K562 (cell line): ENCODE results near the gene MORF4L1. TPM values are rescaled to one million over a fixed set of nuclear protein-coding genes. Genes with fewer than 3 reads are reported as not detected.

ENCODE experiments used
- ATAC-seq: fragments of 200-7000 bp; cut with Tn5 transposase; 3 replicates; pipeline ENCODE4 v1.9.1; 2020; ENCODE audit warnings: moderate library complexity
- BruUV-seq: library from RNA; stranded (reverse); fragments of 400-500 nt; replicated peaks from 2 replicates; lab custom pipeline; 2021; lab: Mats Ljungman, UMichigan
- CTCF ChIA-PET: fragments of 300-600 bp; formaldehyde crosslinking; extraction: SDS; loops from one replicate; lab custom pipeline; 2021; ENCODE audit warnings: low intra/inter-chr PET ratio; lab: Yijun Ruan, JAX
- POLR2A ChIA-PET: fragments of 300-600, 350-650 bp; sonication (Branson Sonifier 250); formaldehyde crosslinking; extraction: SDS; loops from one replicate; lab custom pipeline; 2021; ENCODE audit warnings: antibody characterized with exemption, inconsistent platforms; lab: Yijun Ruan, JAX
- DNase-seq, 4 experiments: peaks; one replicate each; pipeline versions ENCODE4 v3.0.0 to v3.0.0-alpha.2; 2011 to 2018; ENCODE audit warnings: low spot score in 3 of 4, mixed read lengths in 3 of 4; ENCODE audit errors: extremely low read depth in 1 of 4
- FAIRE-seq: peaks from 2 replicates; lab custom pipeline; 2011; peaks lifted over from hg19 to GRCh38; lab: Jason Lieb, UNC
- H2AFZ ChIP-seq: 2 replicates; pipeline ENCODE4 v1.6.0; 2011; ENCODE audit warnings: low read depth, low read length, control low read depth, inconsistent platforms
- H3K27ac ChIP-seq: fragments of 200-600 bp; 3 replicates; pipeline ENCODE4 v1.8.0; 2011; ENCODE audit warnings: low read depth, mild to moderate bottlenecking, control low read depth, inconsistent platforms, low read length, moderate library complexity, mixed read lengths; ENCODE audit errors: extremely low read depth
- H3K27me3 ChIP-seq, 2 experiments: fragments of 300-600 bp in 1 of 2; 2 replicates in 1 of 2; 3 replicates in 1 of 2; pipeline versions ENCODE4 v1.6.0 to v1.8.0; 2011; ENCODE audit warnings: inconsistent platforms in 2 of 2, low read length in 2 of 2, mild to moderate bottlenecking in 1 of 2, mixed read lengths in 1 of 2, moderate library complexity in 1 of 2; ENCODE audit not compliant: control insufficient read depth in 2 of 2, insufficient read depth in 2 of 2
- H3K36me3 ChIP-seq: fragments of 300-600 bp; 3 replicates; pipeline ENCODE4 v1.8.0; 2011; ENCODE audit warnings: mild to moderate bottlenecking, low read length, inconsistent platforms; ENCODE audit not compliant: control insufficient read depth, insufficient read depth
- H3K4me1 ChIP-seq, 2 experiments: fragments of 200-600 bp in 1 of 2; replicated peaks in 1 of 2; 2 replicates in 1 of 2; 3 replicates in 1 of 2; pipeline versions ENCODE4 v1.5.1 to v1.8.0; 2011; ENCODE audit warnings: inconsistent platforms in 2 of 2, low read length in 2 of 2, mild to moderate bottlenecking in 1 of 2, mixed read lengths in 1 of 2, moderate library complexity in 1 of 2; ENCODE audit not compliant: control insufficient read depth in 2 of 2, insufficient read depth in 2 of 2
- H3K4me2 ChIP-seq: 2 replicates; pipeline ENCODE4 v1.6.1; 2011; ENCODE audit warnings: low read length, control low read depth, inconsistent platforms, mixed read lengths; ENCODE audit not compliant: insufficient read depth
- H3K4me3 ChIP-seq: fragments of 200-600 bp; sonication (generic), shearing (Covaris generic); 2 replicates; pipeline ENCODE4 v1.5.1; 2016; ENCODE audit warnings: control low read depth, inconsistent platforms
- H3K79me2 ChIP-seq: fragments of 200-600 bp; 3 replicates; pipeline ENCODE4 v1.8.0; 2011; ENCODE audit warnings: low read length, inconsistent platforms; ENCODE audit not compliant: control insufficient read depth, insufficient read depth
- H3K9ac ChIP-seq, 2 experiments: 2 replicates each; pipeline versions ENCODE4 v1.6.0 to v1.6.1; 2011; ENCODE audit warnings: low read depth in 2 of 2, low read length in 2 of 2, control low read depth in 1 of 2, inconsistent platforms in 1 of 2, mild to moderate bottlenecking in 1 of 2, mixed read lengths in 1 of 2; ENCODE audit not compliant: insufficient read depth in 1 of 2
- H3K9me1 ChIP-seq: one replicate; pipeline ENCODE4 v1.6.0; 2011; ENCODE audit warnings: inconsistent platforms, mild to moderate bottlenecking, low read length, moderate library complexity; ENCODE audit not compliant: control insufficient read depth, insufficient read depth
- H3K9me3 ChIP-seq: replicated peaks from 2 replicates; pipeline ENCODE4 v1.5.1; 2011; ENCODE audit warnings: low read depth, low read length, inconsistent platforms; ENCODE audit not compliant: control insufficient read depth, insufficient read depth
- H4K20me1 ChIP-seq: replicated peaks from 2 replicates; pipeline ENCODE4 v1.6.1; 2011; ENCODE audit warnings: low read length, inconsistent platforms, mixed read lengths; ENCODE audit not compliant: control insufficient read depth, insufficient read depth
- DMBX1 ChIP-seq: fragments of 250-450 bp; sonication (Bioruptor Pico); IDR thresholded peaks from 2 replicates; pipeline ENCODE4 v1.8.0; 2022; ENCODE audit warnings: inconsistent platforms, mild to moderate bottlenecking, moderate library complexity, borderline replicate concordance
- HDAC1 ChIP-seq, 2 experiments: fragments of 450-650 bp; IDR thresholded peaks; 2 replicates each; pipeline ENCODE4 v1.6.1; 2016 to 2017; ENCODE audit warnings: inconsistent platforms in 1 of 2, mild to moderate bottlenecking in 1 of 2, moderate library complexity in 1 of 2
- POLR2A ChIP-seq: fragments of 450-650 bp; conservative IDR thresholded peaks from 2 replicates; pipeline ENCODE4 v1.6.1; 2016
- SRSF7 ChIP-seq: fragments of 200-400 bp; formaldehyde crosslinking; optimal IDR thresholded peaks from 2 replicates; pipeline ENCODE3; 2017; ENCODE audit warnings: mild to moderate bottlenecking, low read depth, low read length
- YBX1 ChIP-seq: fragments of 450-650 bp; IDR thresholded peaks from 2 replicates; pipeline ENCODE4 v1.7.1; 2016; ENCODE audit warnings: mild to moderate bottlenecking
- ZNF316 ChIP-seq: fragments of 450-650 bp; IDR thresholded peaks from 2 replicates; pipeline ENCODE4 v1.6.1; 2016
- ZNF79 ChIP-seq: fragments of 250-450 bp; sonication (Bioruptor Pico); IDR thresholded peaks from 2 replicates; pipeline ENCODE4 v1.4.0; 2020; ENCODE audit warnings: low read depth, mild to moderate bottlenecking, moderate library complexity
- WGBS: fragments of 100-300 bp; shearing (Covaris generic); methylation state at CpG from one replicate; pipeline ENCODE4 v1.1.6; 2016; ENCODE audit warnings: low coverage, mixed read lengths; ENCODE audit not compliant: insufficient coverage; ENCODE audit errors: missing lambda C conversion rate; 5-methylcytosine and 5-hydroxymethylcytosine counted together
- in situ Hi-C: fragments of 300-500 bp; cut with MboI; formaldehyde crosslinking; loops from 4 replicates; pipeline ENCODE4 v1.15.0; 2018; ENCODE audit warnings: inconsistent platforms, mixed read lengths
- intact Hi-C: fragments of 100-400 bp; cut with micrococcal nuclease; formaldehyde crosslinking; loops from 2 replicates; pipeline ENCODE4 v1.14.2; 2022
- polyA plus RNA-seq, 8 experiments: library from polyadenylated mRNA; depleted of rRNA in 4 of 8; stranded (reverse) in 5 of 8; unstranded in 3 of 8; fragments of >200 nt; fragmentation: Nextera tagmentation in 2 of 8; fragmentation: Illumina TruSeq in 1 of 8; extraction: Ambion mirVana in 2 of 8; extraction: Trizol in 1 of 8; gene quantifications; 2 replicates each; pipeline versions ENCODE4 v1.2.1 to v1.2.3, GENCODE V29; 2011 to 2014; ENCODE audit warnings: inconsistent platforms in 1 of 8, missing spikeins in 1 of 8
- total RNA-seq, 7 experiments: library from RNA; depleted of rRNA in 6 of 7; stranded (reverse); fragments of >200 nt in 6 of 7; fragmentation: Illumina TruSeq in 2 of 7; extraction: Trizol in 2 of 7; gene quantifications; 2 replicates each; pipeline versions ENCODE4 v1.2.1 to v1.2.3, GENCODE V29; 2011 to 2021; ENCODE audit warnings: low replicate concordance in 1 of 7
- TF ChIP-seq, protein P1 (sequence below): sonication (generic); formaldehyde crosslinking; IDR thresholded peaks from 2 replicates; pipeline ENCODE4 v1.4.0; 2020; ENCODE audit warnings: mild to moderate bottlenecking, missing genetic modification reagents

The MORF4L1 gene
- total and polyA plus RNA-seq, 9 of the 15 experiments (the other 6 are each of a cell fraction or from before 2014, with no cell fraction given) = 127 to 615 (median 281) TPM

DNA sequence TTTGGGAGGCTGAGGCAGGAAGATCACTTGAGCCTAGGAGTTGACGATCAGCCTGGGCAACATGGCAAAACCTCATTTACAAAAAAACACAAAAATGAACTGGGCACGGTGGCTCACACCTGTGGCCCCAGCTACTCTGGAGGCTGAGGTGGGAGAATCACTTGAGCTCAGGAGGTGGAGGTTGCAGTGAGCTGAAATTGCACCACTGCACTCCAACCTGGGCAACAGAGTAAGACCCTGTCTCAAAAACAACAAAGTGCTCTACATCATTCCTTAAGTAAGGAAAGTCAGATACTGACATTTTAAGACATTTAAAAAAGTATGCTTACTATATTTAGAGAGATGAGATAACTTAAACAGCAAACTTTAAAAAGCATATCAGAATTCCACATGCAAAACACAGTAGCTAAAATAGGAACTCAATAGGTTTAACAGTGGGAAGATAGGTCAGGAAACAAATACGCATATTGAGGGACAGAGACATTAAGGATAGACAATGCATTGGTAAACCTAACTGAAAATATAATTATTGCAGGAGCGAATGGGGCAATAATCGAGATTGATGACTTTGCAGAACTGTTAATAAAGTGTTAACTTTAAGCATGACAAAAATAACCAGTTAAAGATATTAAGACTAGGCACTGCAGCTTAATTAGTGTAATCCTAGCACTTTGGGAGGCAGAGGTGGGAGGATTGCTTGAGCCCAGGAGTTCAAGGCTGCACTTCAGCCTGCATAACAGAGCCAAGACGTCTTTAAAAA, 32.1 kb downstream of the MORF4L1 start:
- intact Hi-C loops = loop anchor here (10.0 kb wide), 1 partner anchor 280 kb away; no protein-coding TSS in a partner anchor
- Histone ChIP-seq H2AFZ (no peak overlapping the region), H3K9me1 (no peaks in the 10 kb centered on the region), H3K27ac (no peak overlapping the region), H3K4me2 (no peak overlapping the region), H3K9me3 (no peaks in the 10 kb centered on the region), H3K4me3 (no peak overlapping the region), H3K9ac (no peak overlapping the region), H4K20me1 (peaks cover 6% of the 10 kb centered on the region), H3K79me2 (peaks cover 5% of the 10 kb centered on the region; the same call in 1 of the 3 replicates), H3K36me3 (peaks cover 91% of the 10 kb centered on the region), H3K4me1 (peaks cover 9 to 11% of the 10 kb centered on the region in 2 experiments), H3K27me3 (no peaks in the 10 kb centered on the region)
- ChIA-PET CTCF (no interaction called here), POLR2A (interaction anchor here (0.6 to 3.3 kb wide), 3 partner anchors 11 to 70 kb away, joined by 3 to 17 read pairs (median 3); no protein-coding TSS in a partner anchor)
- FAIRE-seq = no peak
- DNase-seq = no peak
- no peak for ATAC-seq
- WGBS = 86% methylated on average over 5 of the region's 6 CpGs
- no TSS peak for BruUV-seq
- peak; percentile 56; the same call in 1 of the 2 replicates for TF ChIP-seq ZNF316
- TF ChIP-seq YBX1 = no peak
- TF ChIP-seq HDAC1 (IDR thresholded peaks at IDR 0.05) = no peak
- 0 out of 2 replicates have a peak, but pooled peaks have one; percentile 23 for TF ChIP-seq POLR2A
- TF ChIP-seq DMBX1 (CRISPR knock-in tag) = no peak
- no peak for TF ChIP-seq SRSF7
- TF ChIP-seq ZNF79 (CRISPR knock-in tag) = no peak
- TF ChIP-seq, protein P1, sequence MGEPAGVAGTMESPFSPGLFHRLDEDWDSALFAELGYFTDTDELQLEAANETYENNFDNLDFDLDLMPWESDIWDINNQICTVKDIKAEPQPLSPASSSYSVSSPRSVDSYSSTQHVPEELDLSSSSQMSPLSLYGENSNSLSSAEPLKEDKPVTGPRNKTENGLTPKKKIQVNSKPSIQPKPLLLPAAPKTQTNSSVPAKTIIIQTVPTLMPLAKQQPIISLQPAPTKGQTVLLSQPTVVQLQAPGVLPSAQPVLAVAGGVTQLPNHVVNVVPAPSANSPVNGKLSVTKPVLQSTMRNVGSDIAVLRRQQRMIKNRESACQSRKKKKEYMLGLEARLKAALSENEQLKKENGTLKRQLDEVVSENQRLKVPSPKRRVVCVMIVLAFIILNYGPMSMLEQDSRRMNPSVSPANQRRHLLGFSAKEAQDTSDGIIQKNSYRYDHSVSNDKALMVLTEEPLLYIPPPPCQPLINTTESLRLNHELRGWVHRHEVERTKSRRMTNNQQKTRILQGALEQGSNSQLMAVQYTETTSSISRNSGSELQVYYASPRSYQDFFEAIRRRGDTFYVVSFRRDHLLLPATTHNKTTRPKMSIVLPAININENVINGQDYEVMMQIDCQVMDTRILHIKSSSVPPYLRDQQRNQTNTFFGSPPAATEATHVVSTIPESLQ (CRISPR knock-in tag) = no peak
- in situ Hi-C loops = loop anchor here (10.0 kb wide), 1 partner anchor 280 kb away; no protein-coding TSS in a partner anchor
